COLO668 (cell line): ENCODE data around the gene COMMD7.
"Not testable (repeated sequence)": the region's sequence is repeated elsewhere in the genome, so short reads cannot be mapped to it uniquely, and the experiment has no call there.

Experiments used
- DNase-seq: peaks from one replicate; lab custom pipeline; 2025; ENCODE audit not compliant: unreplicated experiment; lab: John Stamatoyannopoulos, UW

Gene COMMD7

GRCh38 chr20:32737371-32738223, 5.7 kb downstream of the COMMD7 start:
- DNase-seq: no peak

GRCh38 chr20:32731882-32732266, 11.4 kb downstream of the COMMD7 start:
- DNase-seq: no peak

GRCh38 chr20:32729334-32729733, 13.9 kb downstream of the COMMD7 start:
- DNase-seq: not testable (repeated sequence)

GRCh38 chr20:32728435-32728834, 14.8 kb downstream of the COMMD7 start:
- not testable (repeated sequence) for DNase-seq

- no peak for DNase-seq
These were observed 15.6 kb downstream of the COMMD7 start for GRCh38 chr20:32727683-32728082.

GRCh38 chr20:32718749-32719348, 24.4 kb downstream of the COMMD7 start:
- no peak for DNase-seq

GRCh38 chr20:32711346-32711745, 31.9 kb downstream of the COMMD7 start:
- no peak for DNase-seq

GRCh38 chr20:32709632-32710121, 33.6 kb downstream of the COMMD7 start:
- no peak for DNase-seq

- not testable (repeated sequence) for DNase-seq
These were observed 34.1 kb downstream of the COMMD7 start for GRCh38 chr20:32709029-32709631.

- no peak for DNase-seq
These were observed 35.3 kb downstream of the COMMD7 start for GRCh38 chr20:32707691-32708581.

GRCh38 chr20:32706486-32706885, 36.8 kb downstream of the COMMD7 start:
- no peak for DNase-seq

GRCh38 chr20:32702706-32703425, 40.4 kb downstream of the COMMD7 start:
- DNase-seq: no peak

GRCh38 chr20:32697608-32698007, 45.7 kb downstream of the COMMD7 start:
- DNase-seq: no peak

- DNase-seq: no peak
These were observed 48.2 kb downstream of the COMMD7 start for GRCh38 chr20:32695089-32695488.

- not testable (repeated sequence) for DNase-seq
These were observed 54.3 kb downstream of the COMMD7 start for GRCh38 chr20:32688966-32689365.

GRCh38 chr20:32687180-32687532, 56.1 kb downstream of the COMMD7 start:
- no peak for DNase-seq

GRCh38 chr20:32686530-32687179, 56.6 kb downstream of the COMMD7 start:
- no peak for DNase-seq

- DNase-seq: no peak
These were observed 57.4 kb downstream of the COMMD7 start for GRCh38 chr20:32685541-32686529.
